Mesothelial cell of epicardium (in vitro differentiated cells): Measurements from ENCODE around the gene GALNS. TPM values are rescaled to one million over a fixed set of nuclear protein-coding genes. Genes with fewer than 3 reads are reported as not detected.
"Not testable (repeated sequence)": the region's sequence is repeated elsewhere in the genome, so short reads cannot be mapped to it uniquely, and the experiment has no call there.

ENCODE experiments used
- DNase-seq, 2 experiments: peaks; one replicate each; pipeline ENCODE4 v3.0.0; 2021; ENCODE audit warnings: low spot score in 2 of 2; ENCODE audit not compliant: unreplicated experiment in 2 of 2
- H3K27ac Mint-ChIP-seq: 2 replicates; pipeline ENCODE4 v1.8.0; 2021; ENCODE audit warnings: mixed read lengths
- H3K27me3 Mint-ChIP-seq: 2 replicates; pipeline ENCODE4 v1.8.0; 2021; ENCODE audit warnings: low read depth, mixed read lengths
- H3K36me3 Mint-ChIP-seq: 2 replicates; pipeline ENCODE4 v1.8.0; 2021; ENCODE audit warnings: mixed read lengths
- H3K4me1 Mint-ChIP-seq: 2 replicates; pipeline ENCODE4 v1.8.0; 2021; ENCODE audit warnings: mixed read lengths
- H3K4me3 Mint-ChIP-seq: 2 replicates; pipeline ENCODE4 v1.8.0; 2021; ENCODE audit warnings: mild to moderate bottlenecking, moderate library complexity, mixed read lengths
- H3K9me3 Mint-ChIP-seq: 2 replicates; pipeline ENCODE4 v1.8.0; 2021; ENCODE audit warnings: mixed read lengths
- CTCF ChIP-seq: fragments of 200-600 bp; sonication (generic); IDR thresholded peaks from one replicate; pipeline ENCODE4 v1.5.0; 2021; ENCODE audit warnings: antibody characterized with exemption; ENCODE audit not compliant: unreplicated experiment
- total RNA-seq: library from RNA; stranded (reverse); gene quantifications from 3 replicates; pipeline ENCODE4 v1.2.1, GENCODE V29; 2021

Gene GALNS
- total RNA-seq, 1 donor from 2014 or later = 42.4 TPM

DNA sequence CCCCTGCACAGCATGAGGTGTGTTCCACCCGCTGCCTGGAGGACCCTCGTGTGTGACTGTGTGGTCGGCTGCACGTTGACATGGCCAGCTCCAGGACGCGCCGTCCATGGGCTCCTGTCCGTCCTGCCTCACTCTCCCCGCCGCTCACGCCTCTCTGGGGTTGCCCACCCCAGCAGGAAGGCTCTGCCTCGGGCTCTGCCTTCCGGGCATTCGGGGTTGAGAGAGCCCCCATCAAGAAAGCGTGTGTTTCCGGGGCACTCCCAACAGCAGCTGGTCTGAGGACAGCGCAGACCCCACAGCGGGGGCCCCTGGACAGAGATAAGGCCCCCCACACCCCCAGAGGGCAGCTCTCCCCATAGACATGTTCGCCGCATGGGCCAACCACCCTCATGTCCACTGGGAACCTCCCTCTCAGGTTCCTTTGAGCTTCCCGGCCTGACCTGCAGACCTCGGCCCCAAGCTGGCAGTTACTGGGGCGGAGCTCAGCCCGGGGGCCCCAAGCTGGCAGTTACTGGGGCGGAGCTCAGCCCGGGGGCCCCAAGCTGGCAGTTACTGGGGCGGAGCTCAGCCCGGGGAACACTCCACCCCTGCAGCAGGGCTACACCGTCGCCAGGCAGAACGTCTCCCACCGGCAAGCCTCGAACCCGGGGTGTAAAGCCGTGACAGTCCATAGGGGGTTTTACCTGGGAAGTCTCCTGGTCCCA, 63.3 kb downstream of the GALNS start:
- Mint-ChIP-seq H3K27ac (no peak overlapping the region), H3K36me3 (no peaks in the 10 kb centered on the region), H3K4me3 (no peak overlapping the region), H3K9me3 (no peaks in the 10 kb centered on the region), H3K4me1 (no peaks in the 10 kb centered on the region), H3K27me3 (peaks cover 8% of the 10 kb centered on the region)
- TF ChIP-seq CTCF = no peak
- DNase-seq = no peak

GRCh38 chr16:88792668-88793250, 64.0 kb downstream of the GALNS start:
- DNase-seq = no peak
- no peaks in the 10 kb centered on the region for H3K9me3 Mint-ChIP-seq
- H3K36me3 Mint-ChIP-seq = no peaks in the 10 kb centered on the region
- no peaks in the 10 kb centered on the region for H3K4me1 Mint-ChIP-seq
- H3K27me3 Mint-ChIP-seq = peaks cover 11% of the 10 kb centered on the region
- H3K27ac Mint-ChIP-seq = no peak overlapping the region
- H3K4me3 Mint-ChIP-seq = no peak overlapping the region
- TF ChIP-seq CTCF = no peak

DNA sequence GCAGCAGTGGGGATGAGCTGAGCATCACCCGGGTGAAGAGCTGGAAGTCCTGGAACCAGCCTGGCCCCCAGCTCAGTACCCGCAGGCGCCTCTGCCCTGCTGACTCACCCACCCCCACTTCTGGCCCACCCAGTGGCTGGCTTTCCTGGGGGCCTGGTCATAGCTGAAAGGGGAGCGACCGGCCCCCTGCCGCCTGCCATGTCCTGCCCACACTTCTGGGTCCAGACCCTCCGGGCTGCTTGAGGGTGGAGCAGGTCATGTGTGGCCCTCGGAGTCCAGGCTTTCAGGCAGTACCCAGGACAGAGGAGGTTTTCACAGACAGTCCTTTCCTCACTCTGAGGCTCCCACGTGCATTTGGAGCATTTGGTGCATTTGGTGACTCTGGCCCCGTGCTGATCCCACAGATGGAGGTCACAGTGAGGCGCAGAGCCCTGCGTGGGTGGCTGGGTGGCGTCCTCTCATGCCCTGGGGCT, 64.6 kb downstream of the GALNS start:
- TF ChIP-seq CTCF = no peak
- Mint-ChIP-seq H3K36me3 (no peaks in the 10 kb centered on the region), H3K27me3 (peaks cover 11% of the 10 kb centered on the region), H3K9me3 (no peaks in the 10 kb centered on the region), H3K4me1 (no peaks in the 10 kb centered on the region), H3K4me3 (no peak overlapping the region), H3K27ac (no peak overlapping the region)
- DNase-seq = no peak

DNA sequence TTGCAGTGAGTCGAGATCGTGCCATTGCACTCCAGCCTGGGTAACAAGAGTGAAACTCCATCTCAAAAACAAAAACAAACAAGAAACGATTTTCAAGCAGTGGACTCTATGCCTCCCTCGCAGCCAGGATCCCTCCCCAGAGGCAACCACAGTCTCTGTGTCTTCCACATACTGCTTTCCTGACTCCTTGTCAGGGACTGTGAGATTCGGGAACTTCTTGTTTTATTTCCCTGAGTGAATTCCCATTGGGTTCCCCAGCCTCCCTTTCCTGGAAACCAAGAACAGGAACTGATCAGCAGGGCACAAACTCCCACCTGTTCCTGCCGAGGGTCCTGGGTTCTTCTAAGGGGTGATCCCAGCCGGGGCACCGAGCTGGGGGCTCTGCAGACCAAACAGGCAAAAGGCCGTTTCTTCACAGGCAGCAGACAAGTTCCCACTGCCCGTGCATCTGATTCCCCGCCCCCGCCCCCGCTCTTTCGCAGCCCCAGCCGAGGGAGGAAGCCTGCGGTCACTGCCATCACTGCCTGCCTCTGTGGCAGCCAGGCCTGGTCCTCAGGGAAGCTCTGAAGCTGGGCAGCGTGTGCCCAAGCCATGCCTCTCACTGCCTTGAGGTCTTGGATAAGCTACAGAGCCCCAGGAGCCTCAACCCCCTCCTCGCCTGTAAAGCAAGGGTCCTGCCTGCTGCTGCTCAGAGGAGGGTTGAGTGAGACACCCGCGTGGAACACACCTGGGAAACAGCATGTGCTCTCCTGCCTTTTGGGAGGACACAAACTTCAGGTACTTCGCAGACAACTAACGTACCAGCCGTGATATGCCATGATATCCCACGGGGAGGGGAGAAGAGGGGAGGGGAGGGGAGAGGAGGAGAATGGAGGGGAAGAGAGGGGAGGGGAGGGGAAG, 66.2 kb downstream of the GALNS start:
- Mint-ChIP-seq H3K4me3 (no peak overlapping the region), H3K9me3 (no peaks in the 10 kb centered on the region)
- TF ChIP-seq CTCF = no peak

GRCh38 chr16:88789594-88789993, 67.2 kb downstream of the GALNS start:
- DNase-seq = no peak
- no peak overlapping the region for H3K4me3 Mint-ChIP-seq
- H3K9me3 Mint-ChIP-seq = no peaks in the 10 kb centered on the region
- no peak for TF ChIP-seq CTCF
- no peak overlapping the region for H3K27ac Mint-ChIP-seq
- H3K4me1 Mint-ChIP-seq = no peaks in the 10 kb centered on the region
- H3K36me3 Mint-ChIP-seq = no peaks in the 10 kb centered on the region
- H3K27me3 Mint-ChIP-seq = peaks cover 11% of the 10 kb centered on the region

More for the DNA sequence above, 66.2 kb downstream of the GALNS start:
- Mint-ChIP-seq H3K27me3 (peaks cover 11% of the 10 kb centered on the region), H3K36me3 (no peaks in the 10 kb centered on the region), H3K27ac (no peak overlapping the region), H3K4me1 (no peaks in the 10 kb centered on the region)
- DNase-seq = no peak

- H3K27me3 Mint-ChIP-seq = peaks cover 11% of the 10 kb centered on the region
- DNase-seq, H3K27ac Mint-ChIP-seq, H3K4me3 Mint-ChIP-seq, H3K36me3 Mint-ChIP-seq, H3K4me1 Mint-ChIP-seq, H3K9me3 Mint-ChIP-seq: not testable (repeated sequence)
Observed at GRCh38 chr16:88788749-88789148, 68.0 kb downstream of the GALNS start.
